ENCODE results near the gene TCEA2.

DNA sequence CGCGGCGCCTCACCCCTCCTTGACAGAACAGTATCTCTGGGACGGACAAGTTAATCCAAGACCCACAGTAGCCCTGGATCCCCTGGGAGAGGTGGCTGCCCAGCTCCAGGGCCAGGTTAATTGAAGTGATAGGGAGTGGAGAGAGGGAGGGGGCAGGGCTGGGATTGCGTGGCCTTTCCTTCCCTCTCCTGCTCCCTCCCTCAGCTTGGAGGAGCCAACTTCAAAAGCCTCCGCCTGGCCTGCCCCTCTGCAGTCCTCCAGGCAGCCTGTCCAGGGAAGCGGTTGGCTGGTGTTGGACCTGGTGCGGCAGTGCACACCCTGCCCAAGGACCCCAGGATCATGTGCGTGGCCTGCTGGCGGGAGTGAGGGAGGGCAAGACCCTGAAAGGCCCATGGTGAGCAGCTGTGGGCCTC lies 27.1 kb upstream of the TCEA2 start, which contains the start of gene C20orf204:
- no peak for TF ChIP-seq EZH2 (IDR thresholded peaks at IDR 0.05)
- TF ChIP-seq CTCF (IDR thresholded peaks at IDR 0.05), result no peak
- no peak for TF ChIP-seq EZH2phosphoT487 (IDR thresholded peaks at IDR 0.05)

Data from neural progenitor cell (in vitro differentiated cells).